ENCODE data around the gene GIPC3. TPM values are rescaled to one million over a fixed set of nuclear protein-coding genes. Genes with fewer than 3 reads are reported as not detected.
A peak's percentile ranks its signal among the peaks of the same experiment; 100 is the strongest.

The GIPC3 gene
- total and polyA plus RNA-seq, 2 experiments from 2014 or later = 0.06 TPM; not detected in 1

DNA sequence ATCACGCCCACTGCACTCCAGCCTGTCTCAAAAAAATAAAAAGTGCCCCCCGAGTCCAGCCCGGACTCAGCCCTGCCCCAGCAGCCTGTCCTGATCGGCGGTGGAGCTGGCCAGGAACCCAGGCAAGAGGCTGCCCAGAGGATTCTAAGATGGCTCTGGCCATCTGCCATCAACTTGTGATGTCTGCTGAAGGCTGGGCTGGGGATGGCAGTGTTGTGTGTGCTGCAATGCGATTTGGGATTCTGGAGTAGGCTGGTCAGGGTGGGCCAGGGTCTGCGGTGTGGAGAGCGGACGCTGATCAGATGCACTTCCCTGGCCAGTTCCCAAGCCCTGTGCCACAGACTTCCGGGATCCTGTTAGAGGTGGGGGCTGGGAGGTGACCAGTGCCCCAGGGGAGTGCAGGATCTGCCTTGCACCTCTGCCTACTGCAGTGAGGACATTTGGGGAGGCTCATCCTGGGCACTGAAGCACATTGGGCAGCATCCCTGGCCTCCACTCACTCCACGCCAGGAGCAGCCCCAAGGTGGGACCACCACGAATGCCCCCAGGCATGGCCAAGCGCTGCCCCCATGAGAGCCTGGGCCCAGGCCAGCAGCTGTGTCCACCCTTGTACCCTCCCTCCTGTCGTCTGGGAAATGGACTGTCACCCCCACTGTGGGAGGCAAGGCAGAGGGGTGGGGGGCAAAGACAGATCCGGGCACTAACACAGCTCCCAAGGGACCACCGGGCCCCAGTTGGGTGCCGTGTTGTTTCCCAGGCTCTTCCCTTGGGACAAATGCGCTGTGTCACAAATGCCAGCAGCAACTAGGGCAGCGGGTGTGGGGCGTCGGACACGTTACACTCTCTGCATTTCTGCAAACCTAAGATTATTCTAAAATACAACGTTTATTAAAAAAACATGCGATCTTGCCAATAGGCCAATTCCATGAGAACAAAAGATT is 24.8 kb downstream of the GIPC3 start:
- no peak overlapping the region for H3K4me2 ChIP-seq (ENCODE audit: unreplicated experiment)
- in situ Hi-C loops (cut with MboI) = loop anchor here (25.0 kb wide), 1 partner anchor 298 kb away; no protein-coding TSS in a partner anchor
- WGBS, 2 experiments (ENCODE audit: low coverage in 1 of 2, low lambda C conversion rate in 2 of 2, missing lambda C conversion rate in 2 of 2) = 68 to 72% methylated on average over 24 of the region's 24 CpGs
- H3K4me3 ChIP-seq = no peak overlapping the region
- no peaks in the 10 kb centered on the region for H3K9me2 ChIP-seq (ENCODE audit: insufficient read depth)
- H3K9me3 ChIP-seq (ENCODE audit: low read depth) = no peaks in the 10 kb centered on the region
- no peaks in the 10 kb centered on the region; the same call in 1 of the 2 replicates for H3F3A ChIP-seq (ENCODE audit: insufficient read depth)
- H3K27ac ChIP-seq = no peak overlapping the region
- H3K79me2 ChIP-seq (ENCODE audit: insufficient read depth) = no peaks in the 10 kb centered on the region
- no peak for TF ChIP-seq EZH2phosphoT487 (IDR thresholded peaks at IDR 0.05; ENCODE audit: insufficient read depth, low read depth)
- no peak for TF ChIP-seq EZH2 (IDR thresholded peaks at IDR 0.05; ENCODE audit: insufficient read depth, poor library complexity, severe bottlenecking)
- no peak overlapping the region for H3K9ac ChIP-seq
- peak; percentile 36 for DNase-seq
- no peaks in the 10 kb centered on the region for H3K27me3 ChIP-seq (replicated peaks; ENCODE audit: insufficient read depth)
- no peaks in the 10 kb centered on the region for H4K20me1 ChIP-seq (ENCODE audit: insufficient read depth)
- H3K36me3 ChIP-seq (ENCODE audit: low read depth) = no peaks in the 10 kb centered on the region
- H2AFZ ChIP-seq = no peak overlapping the region
- H3K4me1 ChIP-seq (ENCODE audit: insufficient read depth) = no peaks in the 10 kb centered on the region

DNA sequence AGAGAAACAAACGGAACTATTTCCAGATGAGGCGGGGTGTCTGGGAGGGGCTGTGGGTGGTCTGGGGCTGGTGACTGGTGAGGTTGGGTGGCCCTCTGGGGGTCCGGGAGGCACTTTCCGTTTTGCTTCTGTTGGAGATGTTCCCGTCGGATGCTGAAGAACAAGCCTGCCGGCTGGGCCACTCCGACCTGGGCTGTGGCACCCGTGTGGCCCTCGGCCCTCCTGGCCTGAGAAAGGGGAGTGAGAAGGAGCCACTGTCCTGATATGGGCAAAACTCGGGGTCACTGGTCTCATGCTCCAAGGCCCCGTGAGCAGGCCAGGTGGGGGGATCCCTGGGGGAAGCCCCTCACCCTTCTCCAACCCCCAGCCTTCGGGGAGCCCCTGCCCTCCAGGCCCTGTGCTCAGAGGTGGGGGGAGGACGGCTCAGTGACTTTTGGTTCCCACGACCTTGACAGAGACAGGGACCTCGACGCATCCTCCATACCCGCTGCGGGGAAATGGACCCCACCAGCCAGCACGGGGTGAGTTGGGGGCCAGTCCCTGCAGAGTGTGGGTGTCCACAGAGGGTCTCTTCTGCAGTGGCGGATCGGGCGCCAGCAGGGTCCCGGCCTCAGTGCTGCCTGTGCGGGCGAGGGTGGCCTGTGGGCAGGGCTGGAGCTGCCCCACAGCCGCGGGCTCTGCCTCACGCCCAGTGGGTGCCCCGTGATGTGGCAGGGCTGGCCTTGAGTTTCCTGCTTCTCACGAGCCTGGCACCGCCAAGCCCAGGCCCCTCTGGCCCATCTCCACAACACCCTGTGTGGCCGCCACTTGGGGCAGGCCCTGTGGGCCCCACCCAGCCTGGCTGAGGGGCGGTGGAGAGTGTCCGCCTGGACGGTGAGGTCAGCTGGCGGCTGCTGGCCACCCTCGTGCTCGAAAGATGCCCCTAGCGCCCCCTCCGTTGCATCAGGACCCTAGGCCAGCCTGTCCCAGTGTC is 25.8 kb downstream of the GIPC3 start:
- H3K9me2 ChIP-seq (ENCODE audit: insufficient read depth) = no peaks in the 10 kb centered on the region
- no peak for TF ChIP-seq EZH2phosphoT487 (IDR thresholded peaks at IDR 0.05; ENCODE audit: insufficient read depth, low read depth)
- TF ChIP-seq EZH2 (IDR thresholded peaks at IDR 0.05; ENCODE audit: insufficient read depth, poor library complexity, severe bottlenecking) = no peak
- H4K20me1 ChIP-seq (ENCODE audit: insufficient read depth) = no peaks in the 10 kb centered on the region
- no peaks in the 10 kb centered on the region for H3K9me3 ChIP-seq (ENCODE audit: low read depth)
- DNase-seq = no peak
- H3K4me2 ChIP-seq (ENCODE audit: unreplicated experiment) = no peak overlapping the region
- H3K27me3 ChIP-seq (replicated peaks; ENCODE audit: insufficient read depth) = no peaks in the 10 kb centered on the region
- no peak overlapping the region for H3K27ac ChIP-seq
- no peaks in the 10 kb centered on the region for H3K79me2 ChIP-seq (ENCODE audit: insufficient read depth)
- no peak overlapping the region for H3K4me3 ChIP-seq
- no peak overlapping the region for H3K9ac ChIP-seq
- H2AFZ ChIP-seq = no peak overlapping the region
- no peaks in the 10 kb centered on the region; the same call in 1 of the 2 replicates for H3F3A ChIP-seq (ENCODE audit: insufficient read depth)
- WGBS, 2 experiments (ENCODE audit: low coverage in 1 of 2, low lambda C conversion rate in 2 of 2, missing lambda C conversion rate in 2 of 2) = 83 to 85% methylated on average over 34 to 39 of the region's 41 CpGs
- in situ Hi-C loops (cut with MboI) = loop anchor here (25.0 kb wide), 1 partner anchor 299 kb away; no protein-coding TSS in a partner anchor
- no peaks in the 10 kb centered on the region for H3K4me1 ChIP-seq (ENCODE audit: insufficient read depth)
- H3K36me3 ChIP-seq (ENCODE audit: low read depth) = no peaks in the 10 kb centered on the region

DNA sequence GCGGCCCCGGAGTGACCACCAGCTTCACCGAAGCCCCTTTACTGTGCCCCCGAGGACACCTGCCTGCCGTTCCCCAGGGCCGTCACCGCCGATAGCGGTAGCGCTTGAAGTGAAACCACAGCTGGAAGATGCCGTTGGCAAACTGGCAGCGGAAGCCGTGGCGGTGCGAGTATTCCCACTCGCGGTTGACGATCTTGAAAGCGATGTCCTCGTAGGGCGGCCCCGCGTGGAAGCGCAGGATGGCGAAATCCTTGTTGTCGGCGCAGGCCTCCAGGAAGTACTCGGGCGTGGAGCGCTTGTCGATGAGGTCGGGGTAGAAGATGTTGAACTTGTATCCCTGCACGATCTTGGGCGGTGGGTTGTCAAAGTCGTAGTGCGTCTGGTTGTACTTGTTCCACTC is 26.6 kb downstream of the GIPC3 start:
- H3K4me3 ChIP-seq = no peak overlapping the region
- H3K36me3 ChIP-seq (ENCODE audit: low read depth) = no peaks in the 10 kb centered on the region
- no peaks in the 10 kb centered on the region for H3K79me2 ChIP-seq (ENCODE audit: insufficient read depth)
- H3K27me3 ChIP-seq (replicated peaks; ENCODE audit: insufficient read depth) = no peaks in the 10 kb centered on the region
- H3K9me2 ChIP-seq (ENCODE audit: insufficient read depth) = no peaks in the 10 kb centered on the region
- no peaks in the 10 kb centered on the region for H3K4me1 ChIP-seq (ENCODE audit: insufficient read depth)
- DNase-seq = no peak
- H3K4me2 ChIP-seq (ENCODE audit: unreplicated experiment) = no peak overlapping the region
- no peaks in the 10 kb centered on the region for H3K9me3 ChIP-seq (ENCODE audit: low read depth)
- in situ Hi-C loops (cut with MboI) = loop anchor here (25.0 kb wide), 1 partner anchor 300 kb away; no protein-coding TSS in a partner anchor
- H3K9ac ChIP-seq = no peak overlapping the region
- WGBS, 2 experiments (ENCODE audit: low coverage in 1 of 2, low lambda C conversion rate in 2 of 2, missing lambda C conversion rate in 2 of 2) = 94 to 97% methylated on average over 34 to 36 of the region's 36 CpGs
- H3F3A ChIP-seq (ENCODE audit: insufficient read depth) = no peaks in the 10 kb centered on the region; the same call in 1 of the 2 replicates
- no peaks in the 10 kb centered on the region for H4K20me1 ChIP-seq (ENCODE audit: insufficient read depth)
- TF ChIP-seq EZH2phosphoT487 (IDR thresholded peaks at IDR 0.05; ENCODE audit: insufficient read depth, low read depth) (no peak), EZH2 (IDR thresholded peaks at IDR 0.05; ENCODE audit: insufficient read depth, poor library complexity, severe bottlenecking) (no peak)
- no peak overlapping the region for H3K27ac ChIP-seq
- no peak overlapping the region for H2AFZ ChIP-seq

DNA sequence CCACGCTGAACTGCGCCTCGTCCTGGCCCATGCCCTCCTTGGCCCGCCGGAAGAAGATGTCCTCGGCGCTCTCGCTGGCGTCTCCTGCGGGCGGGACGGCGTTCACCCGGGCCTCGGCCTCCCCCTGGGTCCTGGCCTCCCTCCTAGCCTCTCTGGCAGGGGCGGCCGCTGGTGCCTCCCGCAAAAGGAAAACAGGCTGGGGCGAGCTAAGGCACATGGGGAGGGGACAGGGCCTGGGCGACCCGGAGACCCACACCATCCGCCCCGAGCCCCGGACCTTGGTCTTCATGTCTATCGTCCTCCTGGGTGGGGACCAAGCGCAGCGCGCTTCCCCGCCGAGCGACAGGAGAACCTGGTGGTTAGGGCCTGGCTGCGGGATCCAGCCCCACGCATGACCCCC is 27.1 kb downstream of the GIPC3 start:
- DNase-seq = no peak
- Histone ChIP-seq H3K36me3 (ENCODE audit: low read depth) (no peaks in the 10 kb centered on the region), H3K9me2 (ENCODE audit: insufficient read depth) (no peaks in the 10 kb centered on the region), H3K27ac (no peak overlapping the region), H3K79me2 (ENCODE audit: insufficient read depth) (no peaks in the 10 kb centered on the region), H3K27me3 (replicated peaks; ENCODE audit: insufficient read depth) (no peaks in the 10 kb centered on the region), H4K20me1 (ENCODE audit: insufficient read depth) (no peaks in the 10 kb centered on the region), H3F3A (ENCODE audit: insufficient read depth) (no peaks in the 10 kb centered on the region; the same call in 1 of the 2 replicates), H3K9me3 (ENCODE audit: low read depth) (no peaks in the 10 kb centered on the region), H3K4me2 (ENCODE audit: unreplicated experiment) (no peak overlapping the region), H3K4me1 (ENCODE audit: insufficient read depth) (no peaks in the 10 kb centered on the region), H2AFZ (no peak overlapping the region), H3K4me3 (no peak overlapping the region), H3K9ac (no peak overlapping the region)
- TF ChIP-seq EZH2 (IDR thresholded peaks at IDR 0.05; ENCODE audit: insufficient read depth, poor library complexity, severe bottlenecking) (no peak), EZH2phosphoT487 (IDR thresholded peaks at IDR 0.05; ENCODE audit: insufficient read depth, low read depth) (no peak)
- in situ Hi-C loops (cut with MboI) = loop anchor here (25.0 kb wide), 1 partner anchor 300 kb away; no protein-coding TSS in a partner anchor
- WGBS, 2 experiments (ENCODE audit: low coverage in 1 of 2, low lambda C conversion rate in 2 of 2, missing lambda C conversion rate in 2 of 2) = 96 to 99% methylated on average over 31 to 32 of the region's 33 CpGs
